T-helper 17 cell (primary cell): Measurements from ENCODE around the gene RETREG3. TPM values are rescaled to one million over a fixed set of nuclear protein-coding genes. Genes with fewer than 3 reads are reported as not detected.
"Not testable (repeated sequence)": the region's sequence is repeated elsewhere in the genome, so short reads cannot be mapped to it uniquely, and the experiment has no call there.

Experiments used
- ATAC-seq: fragments of 150-1000 bp; cut with Tn5 transposase; 2 replicates; pipeline ENCODE4 v1.10.0; 2021; ENCODE audit warnings: mild to moderate bottlenecking, moderate library complexity
- DNase-seq, 3 donors: peaks; one replicate each; pipeline versions ENCODE4 v3.0.0 to v3.0.0-alpha.2; 2020 to 2021
- H3K9me3 ChIP-seq: one replicate; pipeline ENCODE4 v1.7.0; 2013; ENCODE audit warnings: low read length, mild to moderate bottlenecking; ENCODE audit not compliant: control insufficient read depth, poor library complexity, severe bottlenecking
- H3K27ac Mint-ChIP-seq: one replicate; pipeline ENCODE4 v1.8.0; 2022; ENCODE audit warnings: mild to moderate bottlenecking, moderate library complexity, mixed read lengths
- H3K27me3 Mint-ChIP-seq: one replicate; pipeline ENCODE4 v1.8.0; 2022; ENCODE audit warnings: mixed read lengths
- H3K36me3 Mint-ChIP-seq: one replicate; pipeline ENCODE4 v1.8.0; 2022; ENCODE audit warnings: low read depth, mixed read lengths
- H3K4me1 Mint-ChIP-seq: one replicate; pipeline ENCODE4 v1.8.0; 2022; ENCODE audit warnings: mild to moderate bottlenecking, mixed read lengths
- H3K4me3 Mint-ChIP-seq: one replicate; pipeline ENCODE4 v1.8.0; 2022; ENCODE audit warnings: mild to moderate bottlenecking, moderate library complexity, mixed read lengths
- total RNA-seq, 4 donors: library from RNA in 2 of 4; stranded (reverse) in 2 of 4; gene quantifications; one replicate each; pipeline ENCODE4 v1.2.3 and lab custom pipeline; 2022 to 2026

Gene RETREG3
- total RNA-seq (10 to 100 TPM; 43.5 to 57.9 TPM), total RNA-seq (lab: John Stamatoyannopoulos, UW) (115 to 175 reads per million in 2 donors)

- Mint-ChIP-seq H3K4me3 (peak within 1 kb of the TSS; percentile 100), H3K4me1 (peaks cover 30% of the 10 kb centered on the region), H3K36me3 (peaks cover 4% of the 10 kb centered on the region), H3K27ac (peak within 1 kb of the TSS; percentile 100), H3K27me3 (no peaks in the 10 kb centered on the region)
- DNase-seq (peak; percentile 99), ATAC-seq (peak; percentile 94)
- H3K9me3 ChIP-seq = no peaks in the 10 kb centered on the region
These were observed at the start of gene RETREG3, which contains the start of gene TUBG1 for GRCh38 chr17:42609182-42609813. RETREG3 (minus strand) TSS chr17:42609374; CDS start chr17:42609324, 50 bp downstream. TUBG1 (plus strand) TSS chr17:42609683; CDS start chr17:42609738, 55 bp downstream.

- Mint-ChIP-seq H3K27me3 (peaks cover 27% of the 10 kb centered on the region), H3K4me1 (peaks cover 29% of the 10 kb centered on the region), H3K36me3 (peaks cover 2% of the 10 kb centered on the region), H3K27ac (peak overlapping the region; percentile 66), H3K4me3 (peak overlapping the region; percentile 60)
- DNase-seq (no peak), ATAC-seq (no peak)
- H3K9me3 ChIP-seq = no peaks in the 10 kb centered on the region
These were observed 48.8 kb upstream of the RETREG3 start for GRCh38 chr17:42657824-42658588.

- Mint-ChIP-seq H3K4me3 (no peak overlapping the region), H3K27me3 (peaks cover 34% of the 10 kb centered on the region), H3K4me1 (peaks cover 30% of the 10 kb centered on the region), H3K27ac (no peak overlapping the region), H3K36me3 (peaks cover 2% of the 10 kb centered on the region)
- H3K9me3 ChIP-seq = no peaks in the 10 kb centered on the region
- DNase-seq = no peak
- no peak for ATAC-seq
These were observed 46.4 kb upstream of the RETREG3 start for GRCh38 chr17:42655528-42655927.

GRCh38 chr17:42653179-42654124 lies 44.3 kb upstream of the RETREG3 start:
- H3K36me3 Mint-ChIP-seq = peaks cover 2% of the 10 kb centered on the region
- DNase-seq = no peak
- H3K9me3 ChIP-seq = no peaks in the 10 kb centered on the region
- peak overlapping the region; percentile 53 for H3K4me3 Mint-ChIP-seq
- H3K27ac Mint-ChIP-seq = no peak overlapping the region
- H3K27me3 Mint-ChIP-seq = peaks cover 42% of the 10 kb centered on the region
- peaks cover 21% of the 10 kb centered on the region for H3K4me1 Mint-ChIP-seq
- no peak for ATAC-seq

GRCh38 chr17:42651392-42651791 lies 42.2 kb upstream of the RETREG3 start:
- no peak overlapping the region for H3K4me3 Mint-ChIP-seq
- H3K4me1 Mint-ChIP-seq = peaks cover 16% of the 10 kb centered on the region
- H3K27ac Mint-ChIP-seq = no peak overlapping the region
- ATAC-seq (no peak), DNase-seq (no peak)
- no peaks in the 10 kb centered on the region for H3K9me3 ChIP-seq
- peaks cover 2% of the 10 kb centered on the region for H3K36me3 Mint-ChIP-seq
- peaks cover 51% of the 10 kb centered on the region for H3K27me3 Mint-ChIP-seq

GRCh38 chr17:42647778-42648177 lies 38.6 kb upstream of the RETREG3 start:
- DNase-seq (no peak), ATAC-seq (no peak)
- Mint-ChIP-seq H3K27me3 (peaks cover 35% of the 10 kb centered on the region), H3K4me3 (no peak overlapping the region), H3K27ac (no peak overlapping the region), H3K36me3 (no peaks in the 10 kb centered on the region), H3K4me1 (peaks cover 3% of the 10 kb centered on the region)
- H3K9me3 ChIP-seq = no peaks in the 10 kb centered on the region

GRCh38 chr17:42642336-42642735 lies 33.2 kb upstream of the RETREG3 start:
- no peak overlapping the region for H3K27ac Mint-ChIP-seq
- peaks cover 20% of the 10 kb centered on the region for H3K27me3 Mint-ChIP-seq
- no peak overlapping the region for H3K4me3 Mint-ChIP-seq
- H3K4me1 Mint-ChIP-seq = peaks cover 5% of the 10 kb centered on the region
- H3K9me3 ChIP-seq = no peaks in the 10 kb centered on the region
- no peak for DNase-seq
- ATAC-seq = no peak
- H3K36me3 Mint-ChIP-seq = no peaks in the 10 kb centered on the region

- H3K4me3 Mint-ChIP-seq = no peak overlapping the region
- H3K27ac Mint-ChIP-seq = no peak overlapping the region
- H3K27me3 Mint-ChIP-seq = peaks cover 14% of the 10 kb centered on the region
- peaks cover 5% of the 10 kb centered on the region for H3K4me1 Mint-ChIP-seq
- H3K36me3 Mint-ChIP-seq = no peaks in the 10 kb centered on the region
- ATAC-seq (no peak), DNase-seq (no peak)
- H3K9me3 ChIP-seq = no peaks in the 10 kb centered on the region
These were observed 30.9 kb upstream of the RETREG3 start for GRCh38 chr17:42640121-42640520.

- peaks cover 5% of the 10 kb centered on the region for H3K4me1 Mint-ChIP-seq
- H3K4me3 Mint-ChIP-seq = no peak overlapping the region
- H3K27ac Mint-ChIP-seq = no peak overlapping the region
- DNase-seq (no peak), ATAC-seq (no peak)
- no peaks in the 10 kb centered on the region for H3K9me3 ChIP-seq
- H3K36me3 Mint-ChIP-seq = no peaks in the 10 kb centered on the region
- peaks cover 13% of the 10 kb centered on the region for H3K27me3 Mint-ChIP-seq
These were observed 30.4 kb upstream of the RETREG3 start for GRCh38 chr17:42639525-42640113.

GRCh38 chr17:42632949-42633444 lies 23.8 kb upstream of the RETREG3 start:
- no peak for ATAC-seq
- H3K4me1 Mint-ChIP-seq = peaks cover 2% of the 10 kb centered on the region
- H3K9me3 ChIP-seq = no peaks in the 10 kb centered on the region
- no peak overlapping the region for H3K27ac Mint-ChIP-seq
- peaks cover 2% of the 10 kb centered on the region for H3K36me3 Mint-ChIP-seq
- H3K27me3 Mint-ChIP-seq = no peaks in the 10 kb centered on the region
- H3K4me3 Mint-ChIP-seq = no peak overlapping the region
- DNase-seq = no peak

GRCh38 chr17:42629411-42630009 lies 20.3 kb upstream of the RETREG3 start:
- peaks cover 2% of the 10 kb centered on the region for H3K4me1 Mint-ChIP-seq
- H3K27me3 Mint-ChIP-seq = no peaks in the 10 kb centered on the region
- no peak for DNase-seq
- peaks cover 4% of the 10 kb centered on the region for H3K36me3 Mint-ChIP-seq
- H3K9me3 ChIP-seq = no peaks in the 10 kb centered on the region
- H3K27ac Mint-ChIP-seq = no peak overlapping the region
- H3K4me3 Mint-ChIP-seq = no peak overlapping the region
- ATAC-seq = no peak

GRCh38 chr17:42627032-42627764 lies 18.0 kb upstream of the RETREG3 start:
- H3K27ac Mint-ChIP-seq = peak overlapping the region; percentile 72
- H3K4me1 Mint-ChIP-seq = not testable (repeated sequence)

More at GRCh38 chr17:42627032-42627764, 18.0 kb upstream of the RETREG3 start:
- not testable (repeated sequence) for H3K4me3 Mint-ChIP-seq, H3K9me3 ChIP-seq, H3K27me3 Mint-ChIP-seq, ATAC-seq, DNase-seq, H3K36me3 Mint-ChIP-seq
